Activated naive CD4-positive, alpha-beta T cell treated with anti-CD3 and anti-CD28 coated beads, Interleukin-2, amount 10 ng/mL, durations not matched to agents 7 days and 5 days (primary cell): ENCODE results near the gene CDC42EP4.
"Not testable (repeated sequence)": the region's sequence is repeated elsewhere in the genome, so short reads cannot be mapped to it uniquely, and the experiment has no call there.

ENCODE experiments used
- CTCF ChIA-PET: fragments of 350-600 bp; sonication (Branson Sonifier 250); formaldehyde crosslinking; loops from one replicate; lab custom pipeline; 2021; ENCODE audit warnings: antibody characterized with exemption; lab: Charles Lee
- DNase-seq: peaks from one replicate; pipeline ENCODE4 v3.0.0-alpha.2; 2020
- H3K27ac Mint-ChIP-seq: one replicate; pipeline ENCODE4 v1.8.0; 2021; ENCODE audit warnings: mild to moderate bottlenecking, moderate library complexity, mixed read lengths
- H3K27me3 Mint-ChIP-seq: one replicate; pipeline ENCODE4 v1.8.0; 2021; ENCODE audit warnings: mild to moderate bottlenecking, mixed read lengths
- H3K36me3 Mint-ChIP-seq: one replicate; pipeline ENCODE4 v1.8.0; 2021; ENCODE audit warnings: mixed read lengths
- H3K4me1 Mint-ChIP-seq: one replicate; pipeline ENCODE4 v1.8.0; 2021; ENCODE audit warnings: mixed read lengths
- H3K4me3 Mint-ChIP-seq: one replicate; pipeline ENCODE4 v1.8.0; 2021; ENCODE audit warnings: mild to moderate bottlenecking, moderate library complexity, mixed read lengths
- H3K9me3 Mint-ChIP-seq: one replicate; pipeline ENCODE4 v1.8.0; 2021; ENCODE audit warnings: mixed read lengths

Gene CDC42EP4

GRCh38 chr17:73337330-73337710 lies 25.5 kb upstream of the CDC42EP4 start:
- H3K27ac Mint-ChIP-seq = no peak overlapping the region
- H3K36me3 Mint-ChIP-seq = no peaks in the 10 kb centered on the region
- peaks cover under 1% of the 10 kb centered on the region for H3K27me3 Mint-ChIP-seq
- CTCF ChIA-PET = no interaction called here
- H3K9me3 Mint-ChIP-seq = no peaks in the 10 kb centered on the region
- no peak for DNase-seq
- no peaks in the 10 kb centered on the region for H3K4me1 Mint-ChIP-seq
- H3K4me3 Mint-ChIP-seq = no peak overlapping the region

- no peaks in the 10 kb centered on the region for H3K9me3 Mint-ChIP-seq
- no peaks in the 10 kb centered on the region for H3K27me3 Mint-ChIP-seq
- no peak overlapping the region for H3K27ac Mint-ChIP-seq
- H3K36me3 Mint-ChIP-seq = no peaks in the 10 kb centered on the region
- DNase-seq = no peak
- no peak overlapping the region for H3K4me3 Mint-ChIP-seq
- CTCF ChIA-PET = no interaction called here
- H3K4me1 Mint-ChIP-seq = no peaks in the 10 kb centered on the region
These were observed 24.9 kb upstream of the CDC42EP4 start for GRCh38 chr17:73336408-73337329.

GRCh38 chr17:73335591-73336407 lies 24.0 kb upstream of the CDC42EP4 start:
- H3K9me3 Mint-ChIP-seq = no peaks in the 10 kb centered on the region
- no peaks in the 10 kb centered on the region for H3K27me3 Mint-ChIP-seq
- H3K36me3 Mint-ChIP-seq = no peaks in the 10 kb centered on the region
- H3K4me3 Mint-ChIP-seq = no peak overlapping the region
- no peak overlapping the region for H3K27ac Mint-ChIP-seq
- CTCF ChIA-PET = no interaction called here
- DNase-seq = no peak
- H3K4me1 Mint-ChIP-seq = no peaks in the 10 kb centered on the region

DNA sequence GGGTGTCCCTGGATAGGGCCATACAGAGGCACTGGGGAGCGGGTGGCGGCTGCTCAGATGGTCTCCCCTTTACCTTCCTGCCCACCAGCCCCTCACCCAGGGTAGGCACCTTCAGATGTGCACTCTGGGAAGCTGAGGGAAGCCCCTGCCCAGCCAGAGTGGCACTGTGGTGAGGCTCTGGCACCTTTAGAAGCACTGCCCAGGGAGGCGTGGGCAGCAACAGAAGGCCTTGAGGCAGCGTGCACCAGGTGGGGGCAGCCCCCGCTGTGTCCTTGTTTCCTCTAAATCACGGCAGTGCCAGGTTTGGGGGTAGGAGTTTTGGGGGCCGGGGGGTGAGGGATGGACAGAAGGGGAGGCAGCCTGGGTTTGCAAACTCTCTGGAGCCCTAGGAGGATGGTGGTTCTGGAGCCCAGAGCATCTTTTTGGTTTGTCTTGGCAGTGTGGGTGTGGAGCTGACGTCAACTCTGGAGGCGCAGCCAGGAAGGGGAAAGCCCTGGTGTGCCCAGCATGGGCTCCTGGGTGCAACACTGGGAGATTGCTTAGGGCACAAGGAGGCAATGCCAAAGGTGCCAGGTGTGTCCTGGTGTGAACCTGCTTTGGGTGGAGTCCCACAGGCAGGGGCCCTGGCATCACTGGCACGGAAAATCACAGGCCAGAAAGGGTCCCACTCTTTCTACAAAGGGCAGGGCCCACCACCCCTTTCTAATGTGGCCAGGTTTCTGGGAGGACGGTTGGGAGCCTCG lies 23.1 kb upstream of the CDC42EP4 start:
- no peaks in the 10 kb centered on the region for H3K27me3 Mint-ChIP-seq
- H3K9me3 Mint-ChIP-seq = no peaks in the 10 kb centered on the region
- DNase-seq = no peak
- H3K4me1 Mint-ChIP-seq = no peaks in the 10 kb centered on the region
- CTCF ChIA-PET = no interaction called here
- no peak overlapping the region for H3K4me3 Mint-ChIP-seq
- no peaks in the 10 kb centered on the region for H3K36me3 Mint-ChIP-seq
- H3K27ac Mint-ChIP-seq = no peak overlapping the region

DNA sequence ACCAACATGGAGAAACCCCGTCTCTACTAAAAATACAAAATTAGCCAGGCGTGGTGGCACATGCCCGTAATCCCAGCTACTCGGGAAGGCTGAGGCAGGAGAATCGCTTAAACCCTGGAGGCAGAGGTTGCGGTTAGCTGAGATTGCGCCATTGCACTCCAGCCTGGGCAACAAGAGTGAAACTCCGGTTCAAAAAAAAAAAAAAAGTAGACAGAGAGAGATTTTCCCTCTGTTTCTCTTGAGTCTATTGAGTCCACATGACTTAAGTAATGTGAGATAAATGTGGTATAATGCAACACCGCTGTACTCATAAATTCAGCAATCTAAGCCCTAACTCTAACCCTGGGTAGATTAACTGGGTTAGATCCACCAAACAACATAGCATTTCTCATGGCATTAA lies 21.6 kb upstream of the CDC42EP4 start:
- H3K4me3 Mint-ChIP-seq, H3K4me1 Mint-ChIP-seq, DNase-seq, H3K9me3 Mint-ChIP-seq, H3K36me3 Mint-ChIP-seq, H3K27me3 Mint-ChIP-seq, CTCF ChIA-PET, H3K27ac Mint-ChIP-seq: not testable (repeated sequence)

- Mint-ChIP-seq H3K4me1 (no peaks in the 10 kb centered on the region), H3K9me3 (no peaks in the 10 kb centered on the region), H3K4me3 (no peak overlapping the region), H3K27me3 (no peaks in the 10 kb centered on the region), H3K27ac (no peak overlapping the region), H3K36me3 (no peaks in the 10 kb centered on the region)
- CTCF ChIA-PET = no interaction called here
- DNase-seq = no peak
These were observed 19.3 kb upstream of the CDC42EP4 start for GRCh38 chr17:73331060-73331459.

- no peak for DNase-seq
- Mint-ChIP-seq H3K36me3 (no peaks in the 10 kb centered on the region), H3K4me3 (no peak overlapping the region), H3K27ac (no peak overlapping the region), H3K4me1 (no peaks in the 10 kb centered on the region), H3K27me3 (peaks cover 10% of the 10 kb centered on the region), H3K9me3 (no peaks in the 10 kb centered on the region)
- CTCF ChIA-PET = no interaction called here
These were observed 15.9 kb upstream of the CDC42EP4 start for GRCh38 chr17:73327676-73328075.

GRCh38 chr17:73325527-73325842 lies 13.7 kb upstream of the CDC42EP4 start:
- Mint-ChIP-seq H3K27me3 (peaks cover 15% of the 10 kb centered on the region), H3K27ac (no peak overlapping the region), H3K4me1 (no peaks in the 10 kb centered on the region), H3K4me3 (no peak overlapping the region), H3K9me3 (no peaks in the 10 kb centered on the region), H3K36me3 (no peaks in the 10 kb centered on the region)
- no peak for DNase-seq
- CTCF ChIA-PET = no interaction called here

GRCh38 chr17:73324711-73325526 lies 13.1 kb upstream of the CDC42EP4 start:
- Mint-ChIP-seq H3K36me3 (no peaks in the 10 kb centered on the region), H3K27ac (no peak overlapping the region), H3K4me1 (no peaks in the 10 kb centered on the region), H3K9me3 (no peaks in the 10 kb centered on the region), H3K4me3 (no peak overlapping the region), H3K27me3 (peaks cover 15% of the 10 kb centered on the region)
- CTCF ChIA-PET = interaction anchor here (0.6 kb wide), 1 partner anchor 139 kb away, joined by 3 read pairs; no protein-coding TSS in a partner anchor
- no peak for DNase-seq

GRCh38 chr17:73324160-73324475 lies 12.3 kb upstream of the CDC42EP4 start:
- CTCF ChIA-PET = interaction anchor here (0.6 kb wide), 2 partner anchors 139 to 766 kb away, joined by 3 read pairs; no protein-coding TSS in a partner anchor
- Mint-ChIP-seq H3K27me3 (peaks cover 15% of the 10 kb centered on the region), H3K9me3 (no peaks in the 10 kb centered on the region), H3K27ac (no peak overlapping the region), H3K4me1 (no peaks in the 10 kb centered on the region), H3K4me3 (no peak overlapping the region), H3K36me3 (no peaks in the 10 kb centered on the region)
- DNase-seq = no peak

DNA sequence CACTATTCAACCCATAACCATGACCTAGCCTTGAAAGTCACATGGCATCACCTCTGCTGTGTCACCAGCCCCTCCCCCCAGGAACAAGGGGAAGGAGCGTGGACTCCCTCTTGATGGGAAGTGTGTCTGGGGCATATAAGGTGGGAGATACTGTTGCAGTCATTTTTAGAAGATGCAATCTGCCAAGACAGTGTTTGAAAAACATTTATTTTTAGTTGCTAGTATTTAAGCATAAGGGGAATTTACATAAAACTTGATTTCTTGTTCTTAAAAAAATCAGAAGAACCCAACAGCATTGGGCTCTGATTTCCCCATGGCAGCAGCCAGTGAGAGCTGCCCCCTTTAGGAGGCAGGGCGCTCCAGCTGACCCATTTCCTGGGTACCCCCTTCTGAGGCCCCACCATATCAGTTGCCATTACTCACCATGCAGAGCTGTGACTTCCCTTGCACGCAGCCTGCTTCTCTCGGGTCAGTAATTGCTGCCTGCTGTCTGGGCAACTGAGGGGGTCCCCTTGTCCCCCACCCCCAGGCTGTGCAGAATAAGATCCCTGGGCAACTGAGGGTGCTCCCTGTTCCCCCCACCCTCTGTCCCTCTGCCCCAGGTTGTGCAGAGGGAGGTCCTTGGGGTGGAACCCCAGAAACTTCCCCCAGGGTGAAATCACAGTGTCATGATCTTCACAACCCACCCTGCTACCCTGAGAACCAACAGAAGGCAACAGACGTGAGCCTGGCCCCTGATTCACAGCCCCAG lies 11.8 kb upstream of the CDC42EP4 start:
- DNase-seq = no peak
- CTCF ChIA-PET = interaction anchor here (0.6 to 1.8 kb wide), 2 partner anchors 46 to 766 kb away, joined by 3 to 4 read pairs; no protein-coding TSS in a partner anchor
- H3K36me3 Mint-ChIP-seq = no peaks in the 10 kb centered on the region
- H3K9me3 Mint-ChIP-seq = no peaks in the 10 kb centered on the region
- no peaks in the 10 kb centered on the region for H3K4me1 Mint-ChIP-seq
- no peak overlapping the region for H3K27ac Mint-ChIP-seq
- H3K4me3 Mint-ChIP-seq = no peak overlapping the region
- peaks cover 15% of the 10 kb centered on the region for H3K27me3 Mint-ChIP-seq

GRCh38 chr17:73320601-73321264 lies 8.9 kb upstream of the CDC42EP4 start:
- H3K9me3 Mint-ChIP-seq = no peaks in the 10 kb centered on the region
- no peaks in the 10 kb centered on the region for H3K36me3 Mint-ChIP-seq
- H3K27me3 Mint-ChIP-seq = peaks cover 21% of the 10 kb centered on the region
- CTCF ChIA-PET = no interaction called here
- no peak overlapping the region for H3K27ac Mint-ChIP-seq
- H3K4me1 Mint-ChIP-seq = no peaks in the 10 kb centered on the region
- DNase-seq = no peak
- no peak overlapping the region for H3K4me3 Mint-ChIP-seq

GRCh38 chr17:73319766-73320165 lies 8.0 kb upstream of the CDC42EP4 start:
- Mint-ChIP-seq H3K4me1 (no peaks in the 10 kb centered on the region), H3K4me3 (no peak overlapping the region), H3K27me3 (peaks cover 20% of the 10 kb centered on the region), H3K36me3 (no peaks in the 10 kb centered on the region), H3K27ac (no peak overlapping the region), H3K9me3 (no peaks in the 10 kb centered on the region)
- CTCF ChIA-PET = interaction anchor here (0.7 kb wide), 1 partner anchor 9 kb away, joined by 3 read pairs; no protein-coding TSS in a partner anchor
- DNase-seq = no peak
